ENCODE measurements around the gene MTOR.
A peak's percentile ranks its signal among the peaks of the same experiment; 100 is the strongest.
"Not testable (repeated sequence)": the region's sequence is repeated elsewhere in the genome, so short reads cannot be mapped to it uniquely, and the experiment has no call there.

MTOR gene

DNA sequence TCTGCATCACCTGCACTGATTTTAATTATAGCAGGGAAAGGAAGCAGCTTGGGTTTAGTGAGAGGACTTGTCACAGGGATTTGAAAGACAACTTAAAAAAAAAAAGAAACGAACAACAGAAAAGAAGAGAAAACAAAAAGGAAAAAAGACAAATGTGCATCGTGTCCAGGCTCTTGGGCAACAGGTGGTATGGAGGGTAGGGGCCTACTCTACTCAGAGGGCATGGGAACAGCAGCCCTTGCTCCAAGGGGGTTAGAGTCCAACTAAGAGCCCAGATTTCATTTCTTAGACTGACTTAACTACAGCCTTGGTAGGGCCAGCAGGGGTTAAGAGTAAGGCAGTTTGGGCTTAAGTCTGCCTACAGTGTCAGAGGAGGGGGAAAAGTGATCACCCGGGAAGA lies 147.4 kb downstream of the MTOR start:
- Mint-ChIP-seq H3K27me3 (ENCODE audit: low read depth, poor library complexity) (no peaks in the 10 kb centered on the region), H3K9me3 (no peaks in the 10 kb centered on the region), H3K27ac (peak overlapping the region; percentile 51), H3K4me1 (no peaks in the 10 kb centered on the region), H3K36me3 (ENCODE audit: low read depth) (peaks cover 49% of the 10 kb centered on the region), H3K4me3 (no peak overlapping the region)
- TF ChIP-seq, protein P1, sequence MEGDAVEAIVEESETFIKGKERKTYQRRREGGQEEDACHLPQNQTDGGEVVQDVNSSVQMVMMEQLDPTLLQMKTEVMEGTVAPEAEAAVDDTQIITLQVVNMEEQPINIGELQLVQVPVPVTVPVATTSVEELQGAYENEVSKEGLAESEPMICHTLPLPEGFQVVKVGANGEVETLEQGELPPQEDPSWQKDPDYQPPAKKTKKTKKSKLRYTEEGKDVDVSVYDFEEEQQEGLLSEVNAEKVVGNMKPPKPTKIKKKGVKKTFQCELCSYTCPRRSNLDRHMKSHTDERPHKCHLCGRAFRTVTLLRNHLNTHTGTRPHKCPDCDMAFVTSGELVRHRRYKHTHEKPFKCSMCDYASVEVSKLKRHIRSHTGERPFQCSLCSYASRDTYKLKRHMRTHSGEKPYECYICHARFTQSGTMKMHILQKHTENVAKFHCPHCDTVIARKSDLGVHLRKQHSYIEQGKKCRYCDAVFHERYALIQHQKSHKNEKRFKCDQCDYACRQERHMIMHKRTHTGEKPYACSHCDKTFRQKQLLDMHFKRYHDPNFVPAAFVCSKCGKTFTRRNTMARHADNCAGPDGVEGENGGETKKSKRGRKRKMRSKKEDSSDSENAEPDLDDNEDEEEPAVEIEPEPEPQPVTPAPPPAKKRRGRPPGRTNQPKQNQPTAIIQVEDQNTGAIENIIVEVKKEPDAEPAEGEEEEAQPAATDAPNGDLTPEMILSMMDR (IDR thresholded peaks at IDR 0.05): no peak
- DNase-seq: no peak

DNA sequence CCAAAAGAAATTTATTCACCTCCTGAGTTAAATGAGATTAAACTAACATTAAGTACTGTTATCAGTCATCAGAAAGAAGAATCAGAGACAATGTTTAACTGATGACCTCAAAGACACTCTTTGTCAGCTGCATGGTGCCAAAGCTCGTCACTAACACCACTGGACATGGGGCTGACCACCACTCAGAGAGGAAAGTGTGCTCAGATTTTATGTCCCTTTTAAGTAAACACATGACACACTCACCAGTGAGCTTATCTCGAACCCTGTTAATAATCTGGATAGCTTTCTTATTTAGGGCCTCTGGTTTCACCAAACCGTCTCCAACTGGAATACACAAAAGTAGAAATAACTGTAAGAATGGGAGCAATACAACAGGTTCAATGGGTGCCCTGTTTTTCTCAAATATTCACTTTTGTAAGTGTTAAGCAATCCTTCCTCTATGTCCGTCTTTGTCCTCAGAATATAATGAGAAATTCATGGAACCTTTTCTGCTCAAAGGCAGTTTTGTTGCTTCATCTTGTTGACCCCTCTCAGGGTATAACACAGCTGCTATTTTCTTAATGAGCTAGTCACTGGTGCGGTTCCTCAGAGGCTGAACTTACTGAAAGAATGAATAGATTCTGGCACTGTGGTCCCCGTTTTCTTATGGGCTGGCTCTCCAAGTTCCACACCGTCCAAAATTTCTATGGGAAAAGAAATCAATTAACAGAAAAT lies 153.1 kb downstream of the MTOR start:
- Mint-ChIP-seq H3K27ac (peak overlapping the region; percentile 43), H3K9me3 (no peaks in the 10 kb centered on the region), H3K27me3 (ENCODE audit: low read depth, poor library complexity) (no peaks in the 10 kb centered on the region), H3K4me3 (peak overlapping the region; percentile 7), H3K36me3 (ENCODE audit: low read depth) (peaks cover 51% of the 10 kb centered on the region), H3K4me1 (peaks cover 53% of the 10 kb centered on the region)
- no peak for DNase-seq
- TF ChIP-seq, protein P1 (IDR thresholded peaks at IDR 0.05): no peak

DNA sequence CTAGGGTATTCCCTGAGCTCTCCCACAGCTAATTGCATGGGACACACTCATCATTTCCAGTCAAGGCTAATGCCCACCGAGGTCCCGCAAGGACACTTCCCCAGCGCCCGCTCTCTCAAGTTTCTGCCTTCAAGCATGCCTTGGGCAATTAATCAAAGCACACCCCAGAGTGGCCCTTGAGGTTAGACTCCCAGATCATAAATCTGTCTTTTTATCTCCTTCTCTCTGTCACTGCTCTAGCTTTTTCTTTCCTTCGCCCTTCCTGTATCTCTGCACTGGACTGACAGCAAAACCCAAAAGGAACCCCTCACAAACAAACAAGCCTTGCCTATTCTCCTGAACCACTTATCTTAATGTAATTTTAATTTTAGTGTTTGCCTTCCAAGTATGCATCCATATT lies 154.8 kb downstream of the MTOR start:
- H3K4me1 Mint-ChIP-seq: peaks cover 62% of the 10 kb centered on the region

DNA sequence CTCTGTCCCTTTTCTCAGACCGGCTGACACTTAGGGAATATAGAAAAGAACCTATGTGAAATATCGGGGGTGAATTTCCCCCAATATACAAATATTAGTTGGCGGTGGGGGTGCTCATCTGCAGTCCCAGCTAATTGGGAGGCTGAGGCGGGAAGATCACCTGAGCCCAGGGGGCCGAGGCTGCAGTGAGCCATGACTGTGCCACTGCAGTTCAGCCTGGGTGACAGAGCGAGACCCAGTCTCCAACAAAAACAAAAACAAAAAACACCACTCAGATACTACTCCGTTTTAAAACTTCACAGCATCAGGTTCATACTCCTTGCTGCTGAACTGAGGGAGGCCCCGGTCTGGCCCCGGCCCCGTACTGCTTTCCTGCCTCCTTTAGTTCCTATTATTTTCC lies 156.8 kb downstream of the MTOR start:
- peaks cover 72% of the 10 kb centered on the region for H3K4me1 Mint-ChIP-seq
- TF ChIP-seq, protein P1 (IDR thresholded peaks at IDR 0.05): no peak
- H3K36me3 Mint-ChIP-seq (ENCODE audit: low read depth): peaks cover 33% of the 10 kb centered on the region
- H3K27me3 Mint-ChIP-seq (ENCODE audit: low read depth, poor library complexity): peaks cover 3% of the 10 kb centered on the region
- peak overlapping the region; percentile 86 for H3K27ac Mint-ChIP-seq
- no peak for DNase-seq
- H3K9me3 Mint-ChIP-seq: no peaks in the 10 kb centered on the region
- H3K4me3 Mint-ChIP-seq: peak overlapping the region; percentile 44

More for the DNA sequence above, 154.8 kb downstream of the MTOR start:
- peaks cover 37% of the 10 kb centered on the region for H3K36me3 Mint-ChIP-seq (ENCODE audit: low read depth)
- DNase-seq: peak; percentile 64
- no peaks in the 10 kb centered on the region for H3K9me3 Mint-ChIP-seq
- H3K4me3 Mint-ChIP-seq: peak overlapping the region; percentile 9
- TF ChIP-seq, protein P1 (IDR thresholded peaks at IDR 0.05): no peak
- no peaks in the 10 kb centered on the region for H3K27me3 Mint-ChIP-seq (ENCODE audit: low read depth, poor library complexity)
- H3K27ac Mint-ChIP-seq: peak overlapping the region; percentile 1

DNA sequence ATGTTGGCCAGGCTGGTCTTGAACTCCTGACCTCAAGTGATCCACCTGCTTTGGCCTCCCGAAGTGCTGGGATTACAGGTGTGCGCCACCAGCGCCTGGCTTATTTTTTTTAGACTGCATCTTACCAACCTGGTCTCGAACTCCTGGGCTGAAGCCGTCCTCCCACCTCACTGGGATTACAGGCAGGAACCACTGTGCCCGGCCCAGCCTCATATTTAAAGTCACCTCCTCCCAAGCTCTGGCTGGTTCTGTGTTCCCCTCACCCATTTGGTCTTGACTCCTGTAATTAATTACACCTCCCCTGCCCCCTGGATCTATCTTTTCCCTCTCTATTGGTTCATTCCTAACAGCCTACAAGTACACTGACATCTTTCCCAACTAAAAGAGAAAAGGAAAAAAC lies 161.0 kb downstream of the MTOR start:
- H3K4me1 Mint-ChIP-seq: peaks cover 50% of the 10 kb centered on the region
- H3K27ac Mint-ChIP-seq: peak overlapping the region; percentile 15

DNA sequence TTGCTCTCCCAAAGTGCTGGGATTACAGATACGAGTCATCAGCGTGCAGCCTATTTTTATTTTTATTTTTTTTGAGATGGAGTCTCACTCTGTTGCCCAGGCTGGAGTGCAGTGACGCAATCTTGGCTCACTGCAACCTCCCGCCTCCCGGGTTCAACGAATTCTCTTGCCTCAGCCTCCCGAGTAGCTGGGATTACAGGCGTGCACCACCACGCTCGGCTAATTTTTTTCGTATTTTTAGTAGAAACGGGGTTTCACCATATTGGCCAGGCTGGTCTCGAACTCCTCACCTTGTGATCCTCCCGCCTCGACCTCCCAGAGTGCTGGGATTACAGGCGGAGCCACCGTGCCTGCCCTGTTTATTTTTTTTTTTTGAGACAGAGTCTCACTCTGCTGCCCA lies 161.5 kb downstream of the MTOR start:
- peak overlapping the region; percentile 36 for H3K4me3 Mint-ChIP-seq
- peaks cover 45% of the 10 kb centered on the region for H3K4me1 Mint-ChIP-seq
- not testable (repeated sequence) for H3K27me3 Mint-ChIP-seq (ENCODE audit: low read depth, poor library complexity); DNase-seq; H3K27ac Mint-ChIP-seq; H3K9me3 Mint-ChIP-seq
- peaks cover 24% of the 10 kb centered on the region for H3K36me3 Mint-ChIP-seq (ENCODE audit: low read depth)

More for the DNA sequence above, 161.0 kb downstream of the MTOR start:
- Mint-ChIP-seq H3K36me3 (ENCODE audit: low read depth) (peaks cover 22% of the 10 kb centered on the region), H3K9me3 (no peaks in the 10 kb centered on the region), H3K4me3 (peak overlapping the region; percentile 73), H3K27me3 (ENCODE audit: low read depth, poor library complexity) (peaks cover 3% of the 10 kb centered on the region)
- TF ChIP-seq, protein P1 (IDR thresholded peaks at IDR 0.05): no peak
- no peak for DNase-seq
